Ectodermal cell (in vitro differentiated cells): Measurements from ENCODE around the gene PIAS4.

Experiments used
- H3K27ac ChIP-seq: 2 replicates; pipeline ENCODE4 v1.7.0; 2013; ENCODE audit warnings: mild to moderate bottlenecking, low read depth, low read length; ENCODE audit not compliant: insufficient read depth, poor library complexity, severe bottlenecking
- H3K27me3 ChIP-seq: 2 replicates; pipeline ENCODE4 v1.7.0; 2013; ENCODE audit warnings: mild to moderate bottlenecking, low read length; ENCODE audit not compliant: insufficient read depth, control insufficient read depth, poor library complexity, severe bottlenecking
- H3K36me3 ChIP-seq: one replicate; pipeline ENCODE4 v1.7.0; 2013; ENCODE audit warnings: low read length; ENCODE audit not compliant: control insufficient read depth, insufficient read depth
- H3K4me1 ChIP-seq: one replicate; pipeline ENCODE4 v1.7.0; 2013; ENCODE audit warnings: low read length; ENCODE audit not compliant: control insufficient read depth, insufficient read depth
- H3K4me3 ChIP-seq: 2 replicates; pipeline ENCODE4 v1.7.0; 2013; ENCODE audit warnings: low read depth, low read length, control low read depth; ENCODE audit not compliant: insufficient read depth
- H3K9me3 ChIP-seq: 2 replicates; pipeline ENCODE4 v1.7.0; 2013; ENCODE audit warnings: mild to moderate bottlenecking, low read length, moderate library complexity; ENCODE audit not compliant: control insufficient read depth
- WGBS, 2 experiments: methylation state at CpG; one replicate each; pipeline ENCODE4 v1.1.7; 2013; ENCODE audit warnings: missing lambda C conversion rate in 2 of 2; 5-methylcytosine and 5-hydroxymethylcytosine counted together

Gene PIAS4

DNA sequence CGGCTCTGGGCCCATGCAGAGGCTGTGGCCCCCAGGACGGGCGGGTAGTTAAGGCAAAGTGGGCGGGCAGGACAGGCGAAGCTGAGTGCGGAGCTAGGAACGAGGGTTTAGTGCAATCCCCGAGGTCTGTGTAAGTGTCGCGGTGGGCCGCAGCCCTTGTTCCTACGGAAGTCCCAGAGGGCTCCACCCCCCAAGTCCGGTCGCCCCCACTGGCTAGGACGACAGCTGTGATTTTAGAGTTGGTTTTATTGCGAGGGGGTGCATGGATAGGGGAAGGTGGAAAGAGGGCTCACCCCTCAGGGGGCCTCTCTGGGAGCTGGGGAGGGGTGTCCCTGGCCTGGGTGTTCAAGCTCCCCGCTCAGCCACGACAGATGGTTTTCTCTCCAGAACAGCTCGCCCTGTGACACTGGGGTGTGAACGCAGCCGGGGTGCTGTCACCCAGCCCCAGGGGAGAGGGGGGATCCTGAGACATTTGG, 37.5 kb downstream of the PIAS4 start:
- H3K9me3 ChIP-seq = no peaks in the 10 kb centered on the region
- 80 to 84% methylated on average over 21 of the region's 21 CpGs for WGBS, 2 experiments
- no peaks in the 10 kb centered on the region for H3K36me3 ChIP-seq
- no peak overlapping the region for H3K4me3 ChIP-seq
- peaks cover 4% of the 10 kb centered on the region for H3K4me1 ChIP-seq
- H3K27ac ChIP-seq = peak overlapping the region; percentile 36
- H3K27me3 ChIP-seq = no peaks in the 10 kb centered on the region

DNA sequence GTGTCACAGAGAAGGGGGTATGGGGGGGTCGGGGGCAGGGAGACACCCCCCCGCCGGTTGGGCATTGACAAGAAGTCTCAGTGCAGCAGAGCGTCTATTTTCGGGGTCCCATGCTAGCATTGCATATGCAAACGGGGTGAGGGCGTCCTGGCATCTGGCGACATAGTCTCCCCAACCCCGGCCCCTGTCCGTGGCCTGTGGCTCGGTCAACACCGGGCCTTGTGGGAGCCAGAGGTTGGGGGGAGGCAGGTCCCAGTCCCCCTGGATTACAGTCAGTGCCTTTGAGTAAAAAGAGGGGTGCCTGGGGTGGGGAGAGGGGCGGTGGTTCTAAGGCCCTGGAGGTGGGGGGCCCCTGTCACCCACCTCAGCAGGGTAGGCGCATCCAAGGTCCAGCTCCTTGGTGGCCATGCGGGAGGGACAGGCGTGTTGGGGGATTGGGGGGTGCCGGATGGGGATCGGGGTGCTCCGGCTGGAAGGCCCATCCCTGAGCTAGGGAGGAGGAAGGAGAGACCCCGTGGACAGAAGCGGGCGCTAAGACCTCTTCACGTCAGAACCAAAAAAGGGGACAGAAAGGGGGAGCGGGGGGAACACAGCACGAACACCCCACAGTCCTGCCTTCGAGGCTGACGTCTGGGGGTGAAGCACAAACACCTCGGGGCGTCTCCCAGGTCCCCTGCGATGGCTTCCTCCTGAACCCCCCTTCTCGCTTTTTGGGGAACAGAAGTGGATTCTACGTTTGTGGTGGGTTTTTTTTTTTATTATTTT, 38.2 kb downstream of the PIAS4 start:
- Histone ChIP-seq H3K4me1 (peaks cover 4% of the 10 kb centered on the region), H3K27me3 (no peaks in the 10 kb centered on the region), H3K9me3 (no peaks in the 10 kb centered on the region), H3K36me3 (no peaks in the 10 kb centered on the region), H3K27ac (no peak overlapping the region), H3K4me3 (no peak overlapping the region)
- WGBS, 2 experiments = 95% methylated on average over 32 of the region's 32 CpGs

DNA sequence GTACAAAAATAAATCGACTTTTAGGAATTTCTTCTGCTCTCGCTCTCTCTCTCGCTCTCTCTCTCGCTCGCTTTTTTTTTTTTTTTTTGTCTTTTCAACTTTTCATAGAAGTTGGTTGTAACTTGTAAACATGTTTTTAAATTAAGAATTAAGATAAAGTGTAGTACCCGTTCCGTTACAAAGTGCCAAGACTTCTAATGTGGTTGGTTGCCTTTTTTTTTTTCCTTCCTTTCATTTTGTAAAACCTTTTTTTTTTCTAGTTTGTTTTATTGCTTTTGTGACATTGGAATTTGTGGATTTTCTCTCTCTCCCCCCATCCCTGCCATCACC, 38.8 kb downstream of the PIAS4 start:
- WGBS, 2 experiments = 100% methylated on average over 2 to 4 of the region's 7 CpGs
- H3K27me3 ChIP-seq = no peaks in the 10 kb centered on the region
- H3K4me1 ChIP-seq = peaks cover 4% of the 10 kb centered on the region
- H3K4me3 ChIP-seq = no peak overlapping the region
- no peaks in the 10 kb centered on the region for H3K9me3 ChIP-seq
- H3K36me3 ChIP-seq = no peaks in the 10 kb centered on the region
- no peak overlapping the region for H3K27ac ChIP-seq

- no peak overlapping the region for H3K4me3 ChIP-seq
- 92 to 93% methylated on average over 21 to 30 of the region's 33 CpGs for WGBS, 2 experiments
- H3K27me3 ChIP-seq = no peaks in the 10 kb centered on the region
- H3K4me1 ChIP-seq = peaks cover 4% of the 10 kb centered on the region
- H3K9me3 ChIP-seq = no peaks in the 10 kb centered on the region
- no peak overlapping the region for H3K27ac ChIP-seq
- no peaks in the 10 kb centered on the region for H3K36me3 ChIP-seq
These were observed 39.6 kb downstream of the PIAS4 start for GRCh38 chr19:4046946-4047683.

GRCh38 chr19:4049432-4049831, 41.9 kb downstream of the PIAS4 start:
- peaks cover 4% of the 10 kb centered on the region for H3K4me1 ChIP-seq
- H3K4me3 ChIP-seq = no peak overlapping the region
- no peak overlapping the region for H3K27ac ChIP-seq
- H3K9me3 ChIP-seq = no peaks in the 10 kb centered on the region
- no peaks in the 10 kb centered on the region for H3K27me3 ChIP-seq
- 92 to 93% methylated on average over 15 of the region's 15 CpGs for whole genome bisulfite sequencing, 2 experiments
- peaks cover 14% of the 10 kb centered on the region for H3K36me3 ChIP-seq

DNA sequence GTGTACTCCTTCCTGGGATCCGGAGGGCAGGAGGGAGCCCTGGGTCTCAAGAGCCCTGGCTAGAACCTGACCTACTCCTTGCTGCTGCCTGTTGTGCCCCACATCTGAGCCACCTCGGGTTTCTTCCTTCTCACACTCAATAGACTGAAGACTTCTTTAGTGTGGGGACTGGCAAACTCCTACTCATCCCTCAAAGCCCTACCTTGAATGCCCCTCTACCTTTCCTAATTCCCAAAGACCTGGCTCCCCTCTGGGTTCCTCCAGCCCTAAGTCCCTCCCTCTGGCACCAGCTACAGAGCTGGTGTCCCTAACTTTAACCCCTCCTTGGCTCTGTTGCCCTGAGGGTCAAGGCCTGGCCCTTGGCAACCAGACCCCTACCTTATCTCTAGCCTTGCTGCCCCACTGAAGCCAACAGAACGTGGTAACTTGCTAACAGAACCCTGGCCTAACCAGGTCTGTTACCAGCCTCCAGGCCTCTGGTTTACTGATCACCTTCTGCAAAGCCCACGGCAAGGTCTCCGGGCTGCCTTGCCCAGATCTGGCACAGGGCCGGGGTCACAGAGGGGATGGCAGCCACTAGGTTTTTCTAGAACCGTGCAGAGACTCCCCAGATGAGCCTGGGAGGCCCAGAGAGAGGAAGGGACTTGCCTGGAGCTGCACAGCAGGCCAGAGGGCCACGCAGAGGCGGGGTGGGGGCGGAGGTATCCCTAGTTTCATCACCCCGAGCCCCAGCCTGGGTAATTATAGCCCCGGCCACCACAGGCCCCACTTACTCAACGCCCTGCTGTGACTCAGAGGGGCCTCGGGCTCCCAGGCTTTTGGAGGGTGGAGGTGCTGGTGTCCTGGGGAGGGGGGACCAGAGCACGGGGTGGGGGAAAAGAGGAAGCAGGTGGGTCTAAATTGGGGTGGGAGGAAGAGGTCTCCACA, 43.9 kb downstream of the PIAS4 start:
- Histone ChIP-seq H3K27me3 (no peaks in the 10 kb centered on the region), H3K36me3 (peaks cover 21% of the 10 kb centered on the region), H3K4me1 (no peaks in the 10 kb centered on the region), H3K27ac (no peak overlapping the region), H3K4me3 (no peak overlapping the region), H3K9me3 (no peaks in the 10 kb centered on the region)
- WGBS, 2 experiments = 93 to 94% methylated on average over 15 of the region's 15 CpGs

DNA sequence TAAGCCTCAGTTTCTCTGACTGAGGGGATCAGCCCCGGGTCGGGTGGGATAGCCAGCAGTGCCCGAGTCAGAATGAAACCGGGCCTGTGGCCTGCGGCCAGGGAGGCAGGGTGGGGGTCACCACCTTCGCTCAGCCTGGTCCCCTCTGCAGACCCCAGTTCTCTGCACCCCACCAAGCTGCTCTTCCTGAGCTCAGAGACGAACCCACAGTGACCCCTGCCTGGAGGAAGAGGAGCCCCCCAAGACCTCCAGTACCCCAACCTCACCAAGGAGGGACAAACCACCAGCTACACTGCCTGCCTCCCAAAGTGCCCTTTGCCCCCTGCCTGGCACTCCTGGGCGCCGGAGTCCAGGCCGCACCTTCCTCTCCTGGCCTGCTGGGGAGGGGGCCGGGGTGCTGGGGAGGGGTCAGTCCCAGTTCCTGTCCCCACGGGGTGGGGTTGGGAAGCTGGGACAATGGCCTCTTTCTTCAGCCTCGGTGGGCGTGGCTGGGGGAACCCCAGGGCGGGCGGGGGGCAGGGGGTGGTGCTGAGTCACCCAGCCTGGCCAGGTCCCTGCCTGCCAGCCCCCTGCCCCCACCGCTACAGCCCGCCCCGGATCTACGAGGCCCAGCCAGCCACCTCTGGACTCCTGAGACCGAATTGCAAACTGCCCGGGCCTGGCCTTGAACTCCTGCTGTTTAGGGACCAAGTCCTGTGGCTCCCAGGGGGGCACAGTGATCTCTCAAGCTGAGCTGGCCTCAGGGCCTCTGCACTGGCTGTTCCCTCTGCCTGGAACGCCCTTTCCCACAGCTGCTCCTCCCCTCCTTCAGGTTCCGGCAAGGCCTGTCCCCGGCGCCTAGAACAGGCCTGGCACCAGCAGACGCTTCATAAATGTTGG, 44.8 kb downstream of the PIAS4 start:
- Histone ChIP-seq H3K9me3 (no peaks in the 10 kb centered on the region), H3K27ac (no peak overlapping the region), H3K36me3 (peaks cover 21% of the 10 kb centered on the region), H3K27me3 (no peaks in the 10 kb centered on the region), H3K4me3 (no peak overlapping the region), H3K4me1 (no peaks in the 10 kb centered on the region)
- WGBS, 2 experiments = 91 to 92% methylated on average over 27 of the region's 27 CpGs

DNA sequence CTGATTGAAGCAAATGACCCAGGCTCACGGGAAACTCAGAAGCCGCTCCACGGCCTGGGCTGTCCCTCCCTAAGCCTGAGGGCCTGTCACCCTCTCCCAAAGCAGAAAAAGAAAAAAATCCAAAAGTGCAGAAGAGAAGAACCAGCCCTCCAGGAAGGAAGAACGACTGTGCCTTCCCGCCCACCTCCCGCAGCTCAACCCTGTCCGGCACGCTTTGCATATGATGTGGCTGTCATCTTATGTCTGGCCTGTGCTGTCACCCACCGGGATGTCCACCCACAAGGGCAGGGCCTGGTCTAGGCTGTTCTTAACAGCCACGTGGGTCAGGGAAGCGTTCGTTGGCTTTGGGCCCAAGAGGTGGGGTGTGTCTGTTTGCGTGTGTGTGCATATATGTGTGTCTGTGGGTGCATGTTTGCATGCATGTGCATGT, 45.5 kb downstream of the PIAS4 start:
- 93 to 95% methylated on average over 13 of the region's 13 CpGs for WGBS, 2 experiments
- Histone ChIP-seq H3K27ac (no peak overlapping the region), H3K36me3 (peaks cover 21% of the 10 kb centered on the region)

DNA sequence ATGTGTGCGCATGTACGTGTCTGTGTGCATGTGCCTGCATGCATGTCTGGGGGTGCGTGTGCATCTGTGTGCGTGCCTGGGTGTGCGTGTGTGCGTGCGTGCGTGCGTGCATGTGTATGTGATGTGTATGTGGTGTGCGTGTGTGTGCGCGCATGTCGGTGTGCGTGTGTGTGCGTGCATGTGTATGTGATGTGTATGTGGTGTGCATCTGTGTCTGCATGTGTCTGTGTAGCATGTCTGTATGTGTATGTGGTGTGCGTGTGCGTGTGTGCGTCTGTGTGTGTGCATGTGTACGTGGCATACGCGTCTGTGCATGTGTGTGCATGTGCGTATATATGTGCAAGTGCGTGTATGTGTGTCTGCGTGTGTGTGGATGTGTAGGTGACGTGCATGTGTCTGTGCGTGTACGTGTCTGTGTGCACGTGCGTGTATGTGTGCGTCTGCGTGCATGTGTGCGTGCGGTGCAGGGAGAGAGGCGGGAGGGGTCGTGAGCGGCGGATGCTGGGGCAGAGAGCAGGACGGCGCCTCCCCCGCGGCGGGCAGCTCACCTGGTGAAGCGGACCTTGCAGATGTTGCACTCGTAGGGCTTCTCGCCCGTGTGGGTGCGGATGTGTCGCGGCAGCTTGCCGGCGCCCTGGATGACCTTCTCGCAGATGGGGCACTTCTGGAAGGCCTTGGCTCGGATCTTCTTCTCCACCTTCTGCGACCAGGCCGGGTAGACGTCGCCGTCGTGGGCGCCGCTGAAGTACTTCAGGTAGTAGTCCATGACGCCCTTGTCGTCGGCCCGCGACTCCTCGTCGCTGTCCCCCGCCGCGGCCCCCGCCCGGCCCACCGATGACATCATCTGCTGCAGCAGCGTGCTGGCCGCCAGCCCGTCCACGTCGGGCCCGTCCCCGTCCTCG, 46.1 kb downstream of the PIAS4 start:
- no peak overlapping the region for H3K4me3 ChIP-seq
- 95% methylated on average over 82 of the region's 82 CpGs for WGBS, 2 experiments

More for the DNA sequence above, 45.5 kb downstream of the PIAS4 start:
- Histone ChIP-seq H3K4me1 (no peaks in the 10 kb centered on the region), H3K4me3 (no peak overlapping the region), H3K27me3 (no peaks in the 10 kb centered on the region), H3K9me3 (no peaks in the 10 kb centered on the region)

More for the DNA sequence above, 46.1 kb downstream of the PIAS4 start:
- Histone ChIP-seq H3K9me3 (no peaks in the 10 kb centered on the region), H3K4me1 (peaks cover 2% of the 10 kb centered on the region), H3K36me3 (peaks cover 21% of the 10 kb centered on the region), H3K27ac (no peak overlapping the region), H3K27me3 (no peaks in the 10 kb centered on the region)
